ENCODE measurements around the gene NUDCD3. TPM values are rescaled to one million over a fixed set of nuclear protein-coding genes. Genes with fewer than 3 reads are reported as not detected.
A peak's percentile ranks its signal among the peaks of the same experiment; 100 is the strongest.

The NUDCD3 gene
- total and polyA plus RNA-seq, 2 experiments from 2014 or later = 54.7 to 60.8 TPM

DNA sequence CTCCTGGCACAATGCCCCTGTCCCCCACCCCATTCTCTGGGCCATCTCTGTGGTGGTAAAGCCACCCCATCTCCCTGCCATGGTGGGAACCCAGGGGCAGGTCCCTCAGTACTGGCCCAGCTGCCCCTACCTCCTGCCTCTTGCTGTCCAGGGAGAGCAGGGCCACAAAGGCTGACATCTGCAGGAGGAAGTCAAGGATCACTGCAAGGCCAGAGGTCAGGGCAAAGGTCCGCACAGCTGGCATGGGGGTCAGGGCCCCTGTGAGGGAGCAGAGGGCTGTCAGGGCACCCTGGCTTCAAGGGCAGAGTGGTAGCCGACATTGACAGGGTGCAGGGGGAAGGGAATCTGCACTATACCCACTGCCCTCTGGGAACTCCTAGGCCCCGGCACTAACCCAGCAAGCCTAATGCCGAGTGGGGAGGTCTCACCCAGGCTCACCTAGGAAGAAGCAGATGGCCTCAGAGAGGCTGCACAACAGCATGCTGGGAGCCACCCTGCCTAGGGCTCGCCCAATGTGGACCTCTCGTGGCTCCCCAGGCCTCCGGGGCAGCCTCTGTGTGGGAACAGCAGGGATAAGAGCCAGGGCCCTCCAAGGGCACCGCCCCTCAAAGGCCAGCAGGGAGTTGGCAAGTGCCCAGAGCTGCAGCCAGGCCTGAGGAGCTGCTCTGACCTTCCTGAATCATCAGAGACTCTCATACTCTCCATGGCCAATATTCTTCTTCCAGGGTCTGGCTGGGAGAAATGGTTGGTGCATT, 43.0 kb upstream of the NUDCD3 start:
- Histone ChIP-seq H3K9me3 (ENCODE audit: low read depth) (no peaks in the 10 kb centered on the region), H3K4me1 (ENCODE audit: insufficient read depth) (peaks cover 17% of the 10 kb centered on the region), H3K79me2 (peaks cover 18% of the 10 kb centered on the region), H3K36me3 (replicated peaks; ENCODE audit: insufficient read depth, low read depth) (no peaks in the 10 kb centered on the region), H3K27ac (peak overlapping the region; percentile 65), H3K4me3 (no peak overlapping the region), H2AFZ (no peak overlapping the region), H4K20me1 (ENCODE audit: insufficient read depth, poor library complexity, severe bottlenecking) (no peaks in the 10 kb centered on the region), H3K27me3 (no peaks in the 10 kb centered on the region), H3K4me2 (peak overlapping the region; percentile 7), H3K9me2 (replicated peaks; ENCODE audit: insufficient read depth) (no peaks in the 10 kb centered on the region)
- no peak for DNase-seq (ENCODE audit: low spot score)
- TF ChIP-seq EZH2phosphoT487 (IDR thresholded peaks at IDR 0.05; ENCODE audit: low read depth, severe bottlenecking, unreplicated experiment) = no peak
- TF ChIP-seq EZH2 (IDR thresholded peaks at IDR 0.05; ENCODE audit: borderline replicate concordance) = no peak
- TF ChIP-seq, protein P1, sequence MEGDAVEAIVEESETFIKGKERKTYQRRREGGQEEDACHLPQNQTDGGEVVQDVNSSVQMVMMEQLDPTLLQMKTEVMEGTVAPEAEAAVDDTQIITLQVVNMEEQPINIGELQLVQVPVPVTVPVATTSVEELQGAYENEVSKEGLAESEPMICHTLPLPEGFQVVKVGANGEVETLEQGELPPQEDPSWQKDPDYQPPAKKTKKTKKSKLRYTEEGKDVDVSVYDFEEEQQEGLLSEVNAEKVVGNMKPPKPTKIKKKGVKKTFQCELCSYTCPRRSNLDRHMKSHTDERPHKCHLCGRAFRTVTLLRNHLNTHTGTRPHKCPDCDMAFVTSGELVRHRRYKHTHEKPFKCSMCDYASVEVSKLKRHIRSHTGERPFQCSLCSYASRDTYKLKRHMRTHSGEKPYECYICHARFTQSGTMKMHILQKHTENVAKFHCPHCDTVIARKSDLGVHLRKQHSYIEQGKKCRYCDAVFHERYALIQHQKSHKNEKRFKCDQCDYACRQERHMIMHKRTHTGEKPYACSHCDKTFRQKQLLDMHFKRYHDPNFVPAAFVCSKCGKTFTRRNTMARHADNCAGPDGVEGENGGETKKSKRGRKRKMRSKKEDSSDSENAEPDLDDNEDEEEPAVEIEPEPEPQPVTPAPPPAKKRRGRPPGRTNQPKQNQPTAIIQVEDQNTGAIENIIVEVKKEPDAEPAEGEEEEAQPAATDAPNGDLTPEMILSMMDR (IDR thresholded peaks at IDR 0.05; ENCODE audit: poor library complexity) = no peak
- 82% methylated on average over 8 of the region's 8 CpGs for WGBS (ENCODE audit: low lambda C conversion rate, missing lambda C conversion rate)

DNA sequence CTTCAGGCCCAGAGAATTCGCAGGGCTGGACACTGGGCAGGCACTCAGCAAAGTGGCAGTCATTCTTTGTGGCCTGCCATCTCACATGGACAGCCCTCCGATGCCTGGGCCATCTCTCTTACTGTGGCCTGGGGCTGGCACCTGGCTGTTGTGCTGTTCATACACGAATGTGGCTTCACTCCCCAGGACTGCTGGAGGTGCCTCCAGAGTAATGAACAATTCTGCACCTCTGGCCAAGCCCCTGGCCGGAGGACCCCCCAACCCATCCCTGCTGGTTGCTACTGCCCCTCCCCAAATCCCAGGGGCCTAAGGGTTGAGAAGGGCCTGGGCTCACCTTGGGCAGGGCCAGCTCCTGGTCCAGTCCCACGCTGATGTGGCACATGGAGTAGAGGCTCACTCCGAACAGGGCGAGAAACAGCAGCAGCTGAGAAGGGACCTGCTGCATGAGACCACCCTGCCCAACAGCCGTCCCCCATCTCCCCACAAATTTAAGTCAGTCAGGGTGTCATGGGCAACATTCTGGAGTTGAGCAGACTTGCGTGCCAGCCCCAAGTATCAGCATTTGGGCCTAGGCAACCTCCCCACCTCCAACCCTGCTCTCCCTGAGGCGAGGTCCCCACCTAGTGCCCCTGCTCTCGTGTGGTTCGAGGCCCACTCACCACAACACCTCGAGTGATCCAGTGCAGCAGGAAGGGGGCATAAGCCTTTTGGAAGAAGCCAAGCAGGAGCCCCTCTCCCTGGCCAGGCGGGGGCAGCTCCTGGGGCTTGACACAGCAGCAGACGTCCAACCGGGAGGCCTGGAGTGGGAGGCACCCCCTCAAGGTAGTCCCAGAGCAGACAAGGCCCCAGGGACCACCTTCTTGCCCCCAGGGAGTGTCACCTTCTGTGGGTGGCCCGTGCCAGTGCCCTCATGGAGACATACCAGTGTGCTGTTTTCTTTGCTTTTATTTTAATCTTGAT, 41.2 kb upstream of the NUDCD3 start:
- H2AFZ ChIP-seq = no peak overlapping the region
- 88% methylated on average over 17 of the region's 17 CpGs for WGBS (ENCODE audit: low lambda C conversion rate, missing lambda C conversion rate)

DNA sequence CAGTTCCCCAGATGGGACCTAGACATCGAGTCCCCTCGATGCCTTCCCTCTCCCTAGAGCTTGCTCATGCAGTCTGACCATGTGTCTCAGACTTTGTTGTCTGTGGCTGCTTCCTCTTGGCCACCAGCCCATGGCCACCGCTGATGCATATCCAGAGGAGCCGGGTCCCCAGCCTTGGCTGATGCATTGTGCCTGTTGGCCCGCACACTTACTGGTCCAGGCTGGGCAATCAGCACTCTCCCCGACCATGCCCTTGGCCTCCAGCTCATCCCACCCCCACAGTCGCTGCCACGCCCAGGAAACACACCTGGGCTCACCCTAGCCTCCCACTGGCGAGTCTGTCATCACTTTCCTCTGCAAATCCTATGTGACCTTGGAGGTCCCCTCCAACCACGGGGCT, 40.5 kb upstream of the NUDCD3 start:
- no peak overlapping the region for H2AFZ ChIP-seq
- TF ChIP-seq, protein P1 (IDR thresholded peaks at IDR 0.05; ENCODE audit: poor library complexity) = no peak
- TF ChIP-seq EZH2phosphoT487 (IDR thresholded peaks at IDR 0.05; ENCODE audit: low read depth, severe bottlenecking, unreplicated experiment) = no peak
- TF ChIP-seq EZH2 (IDR thresholded peaks at IDR 0.05; ENCODE audit: borderline replicate concordance) = no peak

More for the DNA sequence above, 41.2 kb upstream of the NUDCD3 start:
- no peak for DNase-seq (ENCODE audit: low spot score)
- TF ChIP-seq, protein P1 (IDR thresholded peaks at IDR 0.05; ENCODE audit: poor library complexity) = no peak
- TF ChIP-seq EZH2 (IDR thresholded peaks at IDR 0.05; ENCODE audit: borderline replicate concordance) (no peak), EZH2phosphoT487 (IDR thresholded peaks at IDR 0.05; ENCODE audit: low read depth, severe bottlenecking, unreplicated experiment) (no peak)
- Histone ChIP-seq H3K4me1 (ENCODE audit: insufficient read depth) (peaks cover 9% of the 10 kb centered on the region), H3K27ac (no peak overlapping the region), H3K27me3 (no peaks in the 10 kb centered on the region), H4K20me1 (ENCODE audit: insufficient read depth, poor library complexity, severe bottlenecking) (no peaks in the 10 kb centered on the region), H3K36me3 (replicated peaks; ENCODE audit: insufficient read depth, low read depth) (no peaks in the 10 kb centered on the region), H3K79me2 (peaks cover 1% of the 10 kb centered on the region), H3K9me2 (replicated peaks; ENCODE audit: insufficient read depth) (no peaks in the 10 kb centered on the region), H3K4me2 (no peak overlapping the region), H3K4me3 (no peak overlapping the region), H3K9me3 (ENCODE audit: low read depth) (no peaks in the 10 kb centered on the region)

More for the DNA sequence above, 40.5 kb upstream of the NUDCD3 start:
- no peaks in the 10 kb centered on the region for H4K20me1 ChIP-seq (ENCODE audit: insufficient read depth, poor library complexity, severe bottlenecking)
- no peaks in the 10 kb centered on the region for H3K9me3 ChIP-seq (ENCODE audit: low read depth)
- no peaks in the 10 kb centered on the region for H3K9me2 ChIP-seq (replicated peaks; ENCODE audit: insufficient read depth)
- H3K27ac ChIP-seq = no peak overlapping the region
- H3K36me3 ChIP-seq (replicated peaks; ENCODE audit: insufficient read depth, low read depth) = no peaks in the 10 kb centered on the region
- no peak overlapping the region for H3K4me2 ChIP-seq
- no peaks in the 10 kb centered on the region for H3K27me3 ChIP-seq
- no peak overlapping the region for H3K4me3 ChIP-seq
- peaks cover 9% of the 10 kb centered on the region for H3K4me1 ChIP-seq (ENCODE audit: insufficient read depth)
- DNase-seq (ENCODE audit: low spot score) = no peak
- 93% methylated on average over 10 of the region's 10 CpGs for WGBS (ENCODE audit: low lambda C conversion rate, missing lambda C conversion rate)
- H3K79me2 ChIP-seq = no peaks in the 10 kb centered on the region
